Thyroid gland (tissue), 4 donors: ENCODE data around the gene BMP8A.

Experiments
- CTCF ChIP-seq, 6 experiments: fragments of 200-600 bp in 3 of 6; fragments of 450-650 bp in 3 of 6; sonication (generic) in 3 of 6; IDR thresholded peaks; one replicate each; pipeline ENCODE4 v1.5.1; 2016 to 2019; ENCODE audit warnings: antibody characterized with exemption in 6 of 6, mild to moderate bottlenecking in 2 of 6, inconsistent platforms in 1 of 6, moderate library complexity in 1 of 6
- POLR2A ChIP-seq, 2 donors: fragments of 450-650 bp; IDR thresholded peaks; one replicate each; pipeline ENCODE4 v1.6.1; 2017; ENCODE audit warnings: antibody characterized with exemption in 2 of 2, mild to moderate bottlenecking in 2 of 2, moderate library complexity in 1 of 2

DNA sequence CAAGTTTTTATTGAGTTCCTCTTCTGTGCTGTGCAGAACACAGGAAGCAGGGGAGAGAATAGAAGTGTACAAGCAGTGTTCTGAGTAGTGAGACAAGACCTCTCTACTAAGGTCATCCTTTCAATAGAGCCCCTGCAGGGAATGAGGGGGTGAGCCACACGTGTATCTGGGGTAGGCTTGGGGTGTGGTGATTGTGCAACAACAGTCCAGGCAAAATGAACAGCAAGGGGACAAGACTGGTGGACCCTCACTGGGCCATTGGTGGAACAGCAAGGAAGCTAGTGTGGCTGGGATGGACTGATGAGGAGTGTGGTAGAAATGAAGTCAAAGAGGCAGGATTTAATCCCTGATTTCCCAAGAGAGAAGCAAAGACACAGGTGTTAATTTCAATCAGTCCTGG, 8.2 kb upstream of the BMP8A start:
- TF ChIP-seq POLR2A (IDR thresholded peaks at IDR 0.05) (no peak), CTCF (IDR thresholded peaks at IDR 0.05) (no peak)
